Stimulated activated naive CD4-positive, alpha-beta T cell treated with Interleukin-2 at 50 U/mL for 16 hours (primary cell): ENCODE results near the gene LIG4.
A peak's percentile ranks its signal among the peaks of the same experiment; 100 is the strongest.
"Not testable (repeated sequence)": the region's sequence is repeated elsewhere in the genome, so short reads cannot be mapped to it uniquely, and the experiment has no call there.

Source experiments
- DNase-seq: peaks from one replicate; lab custom pipeline; 2025; lab: John Stamatoyannopoulos, UW

Gene LIG4

GRCh38 chr13:108215436-108215835 lies at the start of gene LIG4:
Gene LIG4, minus strand, starts transcription at chr13:108215536. Its CDS starts 4,268 bp downstream, at chr13:108211268.
- DNase-seq: peak; percentile 92

- DNase-seq: no peak
These were observed 48.5 kb upstream of the LIG4 start for GRCh38 chr13:108263621-108264355.

- DNase-seq: no peak
These were observed 41.9 kb upstream of the LIG4 start for GRCh38 chr13:108257248-108257647.

GRCh38 chr13:108249150-108249549 lies 33.8 kb upstream of the LIG4 start:
- DNase-seq: no peak

- no peak for DNase-seq
These were observed 15.0 kb upstream of the LIG4 start for GRCh38 chr13:108230377-108230776.

- no peak for DNase-seq
These were observed 12.4 kb upstream of the LIG4 start for GRCh38 chr13:108227651-108228272.

- DNase-seq: no peak
These were observed 10.8 kb upstream of the LIG4 start for GRCh38 chr13:108226184-108226583.

GRCh38 chr13:108225440-108225839 lies 10.1 kb upstream of the LIG4 start:
- no peak for DNase-seq

GRCh38 chr13:108223687-108224503 lies 8.6 kb upstream of the LIG4 start:
- DNase-seq: no peak

- no peak for DNase-seq
These were observed 4.7 kb upstream of the LIG4 start for GRCh38 chr13:108220041-108220440.

GRCh38 chr13:108218044-108218974 lies 3.0 kb upstream of the LIG4 start, which contains the start of gene ABHD13:
Gene ABHD13, plus strand, starts transcription at chr13:108218392. Its CDS starts 10,827 bp downstream, at chr13:108229219.
- peak; percentile 91 for DNase-seq

GRCh38 chr13:108217307-108218043 lies 2.1 kb upstream of the LIG4 start:
- not testable (repeated sequence) for DNase-seq

GRCh38 chr13:108214441-108215271 lies 680 bp downstream of the LIG4 start:
- DNase-seq: no peak

GRCh38 chr13:108213946-108214345 lies 1.4 kb downstream of the LIG4 start:
- DNase-seq: no peak

GRCh38 chr13:108212886-108213285 lies 2.5 kb downstream of the LIG4 start:
- no peak for DNase-seq

- no peak for DNase-seq
These were observed 4.8 kb downstream of the LIG4 start for GRCh38 chr13:108210551-108210950.

GRCh38 chr13:108200781-108201398 lies 14.4 kb downstream of the LIG4 start:
- DNase-seq: no peak

- no peak for DNase-seq
These were observed 19.5 kb downstream of the LIG4 start for GRCh38 chr13:108195861-108196260.

- no peak for DNase-seq
These were observed 20.2 kb downstream of the LIG4 start for GRCh38 chr13:108195146-108195545.
